GM06990 (cell line): ENCODE data around the gene TNRC6B.
"Not testable (repeated sequence)": the region's sequence is repeated elsewhere in the genome, so short reads cannot be mapped to it uniquely, and the experiment has no call there.

Experiments
- DNase-seq: peaks from one replicate; pipeline ENCODE4 v3.0.0-alpha.2; 2011; ENCODE audit not compliant: insufficient read length; ENCODE audit errors: extremely low read depth
- H3K27me3 ChIP-seq: replicated peaks from 2 replicates; pipeline ENCODE4 v1.6.0; 2011; ENCODE audit warnings: low read length; ENCODE audit not compliant: control insufficient read depth, insufficient read depth
- H3K36me3 ChIP-seq: 2 replicates; pipeline ENCODE4 v1.5.1; 2011; ENCODE audit warnings: low read length; ENCODE audit not compliant: control insufficient read depth, insufficient read depth
- H3K4me3 ChIP-seq: replicated peaks from 2 replicates; pipeline ENCODE4 v1.5.1; 2011; ENCODE audit warnings: low read depth, mild to moderate bottlenecking, control low read depth, low read length
- TF ChIP-seq, protein P1 (sequence below): IDR thresholded peaks from 2 replicates; pipeline ENCODE4 v1.5.1; 2011; ENCODE audit warnings: low read length, control low read depth, mild to moderate bottlenecking, inconsistent platforms; ENCODE audit not compliant: insufficient read depth, poor library complexity, severe bottlenecking

Gene TNRC6B

GRCh38 chr22:40218152-40218551 lies 40.4 kb downstream of the TNRC6B start:
- TF ChIP-seq, protein P1, sequence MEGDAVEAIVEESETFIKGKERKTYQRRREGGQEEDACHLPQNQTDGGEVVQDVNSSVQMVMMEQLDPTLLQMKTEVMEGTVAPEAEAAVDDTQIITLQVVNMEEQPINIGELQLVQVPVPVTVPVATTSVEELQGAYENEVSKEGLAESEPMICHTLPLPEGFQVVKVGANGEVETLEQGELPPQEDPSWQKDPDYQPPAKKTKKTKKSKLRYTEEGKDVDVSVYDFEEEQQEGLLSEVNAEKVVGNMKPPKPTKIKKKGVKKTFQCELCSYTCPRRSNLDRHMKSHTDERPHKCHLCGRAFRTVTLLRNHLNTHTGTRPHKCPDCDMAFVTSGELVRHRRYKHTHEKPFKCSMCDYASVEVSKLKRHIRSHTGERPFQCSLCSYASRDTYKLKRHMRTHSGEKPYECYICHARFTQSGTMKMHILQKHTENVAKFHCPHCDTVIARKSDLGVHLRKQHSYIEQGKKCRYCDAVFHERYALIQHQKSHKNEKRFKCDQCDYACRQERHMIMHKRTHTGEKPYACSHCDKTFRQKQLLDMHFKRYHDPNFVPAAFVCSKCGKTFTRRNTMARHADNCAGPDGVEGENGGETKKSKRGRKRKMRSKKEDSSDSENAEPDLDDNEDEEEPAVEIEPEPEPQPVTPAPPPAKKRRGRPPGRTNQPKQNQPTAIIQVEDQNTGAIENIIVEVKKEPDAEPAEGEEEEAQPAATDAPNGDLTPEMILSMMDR, result no peak
- peaks cover 3% of the 10 kb centered on the region for H3K36me3 ChIP-seq
- DNase-seq, result no peak
- H3K4me3 ChIP-seq, result no peak overlapping the region
- H3K27me3 ChIP-seq, result no peaks in the 10 kb centered on the region

GRCh38 chr22:40218723-40219294 lies 41.1 kb downstream of the TNRC6B start:
- Histone ChIP-seq H3K27me3 (no peaks in the 10 kb centered on the region), H3K4me3 (no peak overlapping the region), H3K36me3 (peaks cover 3% of the 10 kb centered on the region)
- TF ChIP-seq, protein P1, result no peak
- DNase-seq, result no peak

- TF ChIP-seq, protein P1, result no peak
- Histone ChIP-seq H3K36me3 (peaks cover 3% of the 10 kb centered on the region), H3K27me3 (no peaks in the 10 kb centered on the region), H3K4me3 (no peak overlapping the region)
- DNase-seq, result no peak
These were observed 42.8 kb downstream of the TNRC6B start for GRCh38 chr22:40220316-40221054.

DNA sequence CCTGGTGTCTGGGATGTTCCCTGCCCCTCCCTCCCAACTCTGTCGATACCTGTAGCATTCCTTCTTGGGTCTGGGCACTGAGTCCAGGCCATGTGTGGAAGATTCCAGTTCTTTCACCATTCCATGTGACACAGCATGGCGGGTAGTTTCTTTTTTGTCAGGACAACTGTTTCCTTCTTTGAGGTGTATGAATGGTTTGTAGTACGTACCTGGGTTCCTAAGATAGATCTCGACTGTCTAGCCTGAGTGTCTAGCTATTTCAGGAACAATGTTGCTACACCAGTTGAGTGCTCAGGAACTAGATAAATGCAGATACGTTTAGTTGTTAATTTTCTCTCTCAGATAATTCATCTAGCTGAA lies 43.3 kb downstream of the TNRC6B start:
- TF ChIP-seq, protein P1, result no peak
- peaks cover 3% of the 10 kb centered on the region for H3K36me3 ChIP-seq
- DNase-seq, result no peak
- no peaks in the 10 kb centered on the region for H3K27me3 ChIP-seq
- H3K4me3 ChIP-seq, result no peak overlapping the region

GRCh38 chr22:40222979-40223378 lies 45.3 kb downstream of the TNRC6B start:
- H3K27me3 ChIP-seq, DNase-seq, H3K36me3 ChIP-seq, H3K4me3 ChIP-seq: not testable (repeated sequence)

DNA sequence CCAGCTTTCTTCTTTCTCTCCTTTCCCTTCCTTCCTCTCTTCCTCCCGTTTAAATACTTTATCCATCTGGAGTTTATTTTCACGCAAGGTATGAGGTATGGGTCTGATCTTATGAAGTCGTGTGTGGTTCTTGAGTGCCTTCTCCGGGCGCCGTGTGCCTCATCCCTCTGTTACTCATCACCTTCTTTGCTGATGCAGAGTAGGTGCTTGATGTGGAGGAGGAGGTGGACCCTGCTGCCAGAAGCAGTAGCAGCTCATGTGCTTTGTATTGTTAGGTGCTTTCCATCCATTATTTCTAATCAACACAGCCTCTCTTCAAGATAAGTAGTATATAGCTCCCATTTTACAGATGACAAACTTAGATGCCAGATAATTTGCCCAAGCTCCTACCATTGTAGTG lies 47.0 kb downstream of the TNRC6B start:
- TF ChIP-seq, protein P1, result no peak
- Histone ChIP-seq H3K36me3 (no peaks in the 10 kb centered on the region; the same call in 1 of the 2 replicates), H3K27me3 (no peaks in the 10 kb centered on the region), H3K4me3 (no peak overlapping the region)
- DNase-seq, result no peak
